H1 (cell line): ENCODE measurements around the gene STX2. TPM values are rescaled to one million over a fixed set of nuclear protein-coding genes. Genes with fewer than 3 reads are reported as not detected.

Source experiments
- BACH1 ChIP-seq: IDR thresholded peaks from 2 replicates; pipeline ENCODE4 v1.6.1; 2012; ENCODE audit warnings: low read length, improper control_type of control experiment
- CEBPB ChIP-seq: IDR thresholded peaks from 2 replicates; pipeline ENCODE4 v1.6.1; 2012; ENCODE audit warnings: low read depth, low read length
- CHD7 ChIP-seq: fragments of 300-600 bp; sonication (generic); IDR thresholded peaks from 2 replicates; pipeline ENCODE4 v1.7.1; 2012; ENCODE audit warnings: low read length, moderate library complexity, mild to moderate bottlenecking, inconsistent platforms; ENCODE audit not compliant: insufficient replicate concordance
- EP300 ChIP-seq, 2 experiments: IDR thresholded peaks; 1 replicate in 1 of 2; 2 replicates in 1 of 2; pipeline ENCODE4 v1.6.1; 2011 to 2012; ENCODE audit warnings: low read depth in 2 of 2, low read length in 2 of 2, mild to moderate bottlenecking in 2 of 2, borderline replicate concordance in 1 of 2, inconsistent platforms in 1 of 2, moderate library complexity in 1 of 2
- HDAC2 ChIP-seq, 2 experiments: fragments of 300-600 bp in 1 of 2; sonication (generic) in 1 of 2; IDR thresholded peaks; 2 replicates each; pipeline ENCODE4 v1.6.1; 2011 to 2012; ENCODE audit warnings: low read depth in 2 of 2, low read length in 2 of 2, mild to moderate bottlenecking in 2 of 2, moderate library complexity in 2 of 2, borderline replicate concordance in 1 of 2, inconsistent platforms in 1 of 2
- JUN ChIP-seq: IDR thresholded peaks from 2 replicates; pipeline ENCODE4 v1.6.1; 2011; ENCODE audit warnings: low read depth, mild to moderate bottlenecking, improper control_type of control experiment, low read length
- JUND ChIP-seq: IDR thresholded peaks from 2 replicates; pipeline ENCODE4 v1.6.1; 2011; ENCODE audit warnings: mild to moderate bottlenecking, improper control_type of control experiment, low read length
- NRF1 ChIP-seq: IDR thresholded peaks from 2 replicates; pipeline ENCODE4 v1.6.1; 2011; ENCODE audit warnings: mild to moderate bottlenecking, low read depth, low read length, improper control_type of control experiment
- SIRT6 ChIP-seq: IDR thresholded peaks from one replicate; pipeline ENCODE4 v1.7.1; 2012; ENCODE audit warnings: low read length, inconsistent platforms
- SUZ12 ChIP-seq: fragments of 200-600 bp; sonication (generic); IDR thresholded peaks from 2 replicates; pipeline ENCODE4 v1.6.1; 2012; ENCODE audit warnings: mild to moderate bottlenecking, inconsistent platforms, low read length, moderate library complexity, mixed read lengths
- polyA plus RNA-seq, 7 experiments: library from polyadenylated mRNA; depleted of rRNA in 3 of 7; stranded (reverse) in 5 of 7; unstranded in 2 of 7; fragments of >200 nt in 5 of 7; fragments of 200-250 nt in 2 of 7; gene quantifications; 1 replicate in 5 of 7; 2 replicates in 1 of 7; 4 replicates in 1 of 7; pipeline versions ENCODE4 v1.2.1 to v1.2.3, GENCODE V29; 2011 to 2013; ENCODE audit warnings: missing spikeins in 2 of 7, mixed read lengths in 2 of 7
- total RNA-seq: library from RNA; stranded (reverse); fragmentation: NEBNext Ultra II Directional; extraction: Animal tissue kit (Norgen Biotek cat#: 25700); gene quantifications from 2 replicates; pipeline ENCODE4 v1.2.1, GENCODE V29; 2021

STX2 gene
- total and polyA plus RNA-seq, 2 of the 8 experiments (the other 6 are each of a cell fraction or from before 2014, with no cell fraction given): 20.0 to 26.3 TPM

- no peak for TF ChIP-seq CHD7
- TF ChIP-seq SIRT6: no peak
- TF ChIP-seq HDAC2 (IDR thresholded peaks at IDR 0.05; ENCODE audit: borderline replicate concordance in 1 of 2, low read depth in 2 of 2, low read length in 2 of 2): no peak
- TF ChIP-seq EP300 (IDR thresholded peaks at IDR 0.05; ENCODE audit: borderline replicate concordance in 1 of 2, low read depth in 2 of 2, low read length in 2 of 2): no peak
- TF ChIP-seq JUND: no peak
- TF ChIP-seq BACH1: no peak
- no peak for TF ChIP-seq JUN
- TF ChIP-seq CEBPB: no peak
- no peak for TF ChIP-seq SUZ12
- no peak for TF ChIP-seq NRF1
These were observed 11.6 kb downstream of the STX2 start (continued) for GRCh38 chr12:130827432-130827831.
